Caki2 (cell line): ENCODE measurements around the gene NWD2. TPM values are rescaled to one million over a fixed set of nuclear protein-coding genes. Genes with fewer than 3 reads are reported as not detected.
A peak's percentile ranks its signal among the peaks of the same experiment; 100 is the strongest.

ENCODE experiments used
- DNase-seq: peaks from one replicate; pipeline ENCODE4 v3.0.0-alpha.2; 2015; ENCODE audit warnings: low read depth
- in situ Hi-C: cut with HindIII; loops from 2 replicates; pipeline ENCODE4 v1.10.0; 2016; ENCODE audit warnings: low sequenced_read_pairs, low pct_unique_long_range_greater_than_20kb, mixed read lengths
- total RNA-seq: library from RNA; depleted of rRNA; stranded (reverse); fragments of >200 nt; shearing (Covaris generic); gene quantifications from 2 replicates; pipeline ENCODE4 v1.2.3, GENCODE V29; 2014; ENCODE audit warnings: low replicate concordance

Gene NWD2
- total RNA-seq, 1 experiment from 2014 or later: not detected

- no peak for DNase-seq
- in situ Hi-C loops: no loop called here
Observed at GRCh38 chr4:37424753-37425152, 180.2 kb downstream of the NWD2 start.

GRCh38 chr4:37425857-37426256, 181.3 kb downstream of the NWD2 start:
- DNase-seq: no peak
- in situ Hi-C loops: no loop called here

GRCh38 chr4:37427193-37427592, 182.7 kb downstream of the NWD2 start:
- no peak for DNase-seq
- in situ Hi-C loops: no loop called here

GRCh38 chr4:37429906-37430305, 185.4 kb downstream of the NWD2 start:
- no peak for DNase-seq
- in situ Hi-C loops: no loop called here

GRCh38 chr4:37430718-37431416, 186.3 kb downstream of the NWD2 start:
- DNase-seq: no peak
- in situ Hi-C loops: no loop called here

GRCh38 chr4:37431417-37431743, 186.8 kb downstream of the NWD2 start:
- in situ Hi-C loops: no loop called here
- peak; percentile 46 for DNase-seq

- in situ Hi-C loops: no loop called here
- peak; percentile 18 for DNase-seq
Observed at GRCh38 chr4:37434469-37434868, 189.9 kb downstream of the NWD2 start.

- in situ Hi-C loops: no loop called here
- DNase-seq: no peak
Observed at GRCh38 chr4:37436546-37436945, 192.0 kb downstream of the NWD2 start.

- no peak for DNase-seq
- in situ Hi-C loops: no loop called here
Observed at GRCh38 chr4:37437163-37437562, 192.6 kb downstream of the NWD2 start.

GRCh38 chr4:37438564-37439279, 194.2 kb downstream of the NWD2 start:
- in situ Hi-C loops: no loop called here
- no peak for DNase-seq

- in situ Hi-C loops: no loop called here
- no peak for DNase-seq
Observed at GRCh38 chr4:37439809-37440474, 195.4 kb downstream of the NWD2 start.

GRCh38 chr4:37440501-37440900, 196.0 kb downstream of the NWD2 start:
- no peak for DNase-seq
- in situ Hi-C loops: no loop called here

GRCh38 chr4:37441231-37442061, 196.9 kb downstream of the NWD2 start:
- in situ Hi-C loops: no loop called here
- DNase-seq: peak; percentile 82

- DNase-seq: no peak
- in situ Hi-C loops: no loop called here
Observed at GRCh38 chr4:37442062-37442323, 197.4 kb downstream of the NWD2 start.

- no peak for DNase-seq
- in situ Hi-C loops: no loop called here
Observed at GRCh38 chr4:37443137-37443536, 198.6 kb downstream of the NWD2 start.

- in situ Hi-C loops: no loop called here
Observed at GRCh38 chr4:37445023-37445422, 200.5 kb downstream of the NWD2 start.

GRCh38 chr4:37446016-37446415, 201.5 kb downstream of the NWD2 start:
- no peak for DNase-seq
- in situ Hi-C loops: no loop called here

More at GRCh38 chr4:37445023-37445422, 200.5 kb downstream of the NWD2 start:
- no peak for DNase-seq

- in situ Hi-C loops: no loop called here
- no peak for DNase-seq
Observed at GRCh38 chr4:37447886-37448285, 203.3 kb downstream of the NWD2 start.

- in situ Hi-C loops: no loop called here
- no peak for DNase-seq
Observed at GRCh38 chr4:37450309-37450708, 205.8 kb downstream of the NWD2 start.
